LNCAP (cell line): ENCODE data around the gene TASOR2.

Experiments
- TF ChIP-seq, protein P1 (sequence below): fragments of 450-650 bp; IDR thresholded peaks from 2 replicates; pipeline ENCODE4 v1.5.1; 2017; ENCODE audit warnings: mild to moderate bottlenecking

Gene TASOR2

GRCh38 chr10:5650664-5651387 lies 33.8 kb upstream of the TASOR2 start:
- TF ChIP-seq, protein P1, sequence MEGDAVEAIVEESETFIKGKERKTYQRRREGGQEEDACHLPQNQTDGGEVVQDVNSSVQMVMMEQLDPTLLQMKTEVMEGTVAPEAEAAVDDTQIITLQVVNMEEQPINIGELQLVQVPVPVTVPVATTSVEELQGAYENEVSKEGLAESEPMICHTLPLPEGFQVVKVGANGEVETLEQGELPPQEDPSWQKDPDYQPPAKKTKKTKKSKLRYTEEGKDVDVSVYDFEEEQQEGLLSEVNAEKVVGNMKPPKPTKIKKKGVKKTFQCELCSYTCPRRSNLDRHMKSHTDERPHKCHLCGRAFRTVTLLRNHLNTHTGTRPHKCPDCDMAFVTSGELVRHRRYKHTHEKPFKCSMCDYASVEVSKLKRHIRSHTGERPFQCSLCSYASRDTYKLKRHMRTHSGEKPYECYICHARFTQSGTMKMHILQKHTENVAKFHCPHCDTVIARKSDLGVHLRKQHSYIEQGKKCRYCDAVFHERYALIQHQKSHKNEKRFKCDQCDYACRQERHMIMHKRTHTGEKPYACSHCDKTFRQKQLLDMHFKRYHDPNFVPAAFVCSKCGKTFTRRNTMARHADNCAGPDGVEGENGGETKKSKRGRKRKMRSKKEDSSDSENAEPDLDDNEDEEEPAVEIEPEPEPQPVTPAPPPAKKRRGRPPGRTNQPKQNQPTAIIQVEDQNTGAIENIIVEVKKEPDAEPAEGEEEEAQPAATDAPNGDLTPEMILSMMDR = no peak

- TF ChIP-seq, protein P1 = no peak
Observed at GRCh38 chr10:5651388-5651764, 33.3 kb upstream of the TASOR2 start.

DNA sequence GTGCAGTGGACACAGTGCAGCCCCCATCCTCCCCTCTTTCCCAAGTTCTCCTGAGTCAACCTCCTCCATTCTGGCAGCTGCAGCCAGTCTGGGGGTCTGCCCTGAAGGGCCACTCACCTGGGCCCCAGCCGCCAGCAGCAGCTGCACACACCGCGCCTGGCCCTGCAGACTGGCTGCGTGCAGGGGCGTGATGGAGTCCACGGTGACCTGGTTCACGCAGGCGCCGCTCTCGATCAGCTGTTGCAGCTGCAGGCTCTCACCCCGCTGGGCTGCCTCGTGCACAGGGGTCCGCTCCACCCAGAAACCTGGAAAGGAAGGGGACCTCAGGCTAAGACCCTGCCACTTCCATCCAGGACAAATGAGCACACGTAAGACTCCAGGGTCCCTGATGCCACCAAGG lies 31.9 kb upstream of the TASOR2 start:
- TF ChIP-seq, protein P1 = no peak

GRCh38 chr10:5654218-5654755 lies 30.4 kb upstream of the TASOR2 start:
- TF ChIP-seq, protein P1 = no peak

DNA sequence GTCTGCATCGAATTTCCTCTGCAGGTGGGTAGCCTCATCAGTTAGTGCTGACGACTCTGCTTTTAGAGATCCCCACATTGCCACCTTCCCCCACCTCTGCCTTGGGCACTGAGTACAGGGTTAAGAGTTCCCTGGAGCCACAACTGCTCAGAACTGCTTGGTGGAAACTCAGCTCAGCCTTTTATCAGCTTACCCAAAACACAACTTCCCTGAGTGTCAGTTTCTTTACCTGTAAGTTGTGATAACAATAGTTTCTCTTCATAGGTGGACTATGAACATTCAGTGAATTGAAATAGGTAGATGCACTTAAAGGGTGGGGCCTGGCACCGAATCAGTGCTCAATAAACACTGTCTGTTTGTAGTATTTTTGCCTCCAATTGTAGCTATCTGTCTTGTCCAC lies 29.5 kb upstream of the TASOR2 start:
- TF ChIP-seq, protein P1 = no peak

GRCh38 chr10:5656737-5657579 lies 27.7 kb upstream of the TASOR2 start:
- TF ChIP-seq, protein P1 = no peak

- TF ChIP-seq, protein P1 = no peak
Observed at GRCh38 chr10:5658871-5659618, 25.6 kb upstream of the TASOR2 start.
